NT2/D1 (cell line): Measurements from ENCODE around the gene MNDA.

Experiments
- SUZ12 ChIP-seq: IDR thresholded peaks from 2 replicates; pipeline ENCODE4 v1.6.1; 2011; ENCODE audit not compliant: insufficient read length, insufficient read depth; ENCODE audit errors: extremely low read depth
- YY1 ChIP-seq: IDR thresholded peaks from 2 replicates; pipeline ENCODE4 v1.6.1; 2011; ENCODE audit not compliant: insufficient read length, insufficient read depth
- ZNF274 ChIP-seq: IDR thresholded peaks from 2 replicates; pipeline ENCODE4 v1.6.1; 2011; ENCODE audit warnings: mild to moderate bottlenecking, low read depth, low read length

DNA sequence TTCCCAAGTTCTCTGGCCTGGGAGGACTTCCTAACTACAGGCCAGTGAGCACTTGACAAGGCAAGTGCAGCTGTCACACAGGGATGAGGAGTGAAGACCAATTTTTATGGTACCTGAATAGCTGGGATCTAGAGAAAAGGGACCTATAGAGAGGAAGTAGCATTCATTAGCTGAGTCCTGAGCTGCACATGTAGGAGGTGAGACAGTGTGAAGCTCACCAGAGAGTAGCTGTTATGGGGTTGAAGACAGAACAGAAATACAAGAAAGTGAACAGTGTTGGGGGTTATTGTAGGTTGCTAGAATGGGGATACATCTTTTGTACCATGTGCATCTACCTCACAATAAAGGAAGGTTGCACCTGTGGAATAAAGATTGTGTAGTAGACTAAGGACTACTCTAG is 62.5 kb downstream of the MNDA start:
- TF ChIP-seq SUZ12 (no peak), YY1 (no peak), ZNF274 (no peak)
